Measurements from ENCODE around the gene ACVRL1.

- TF ChIP-seq CTBP1 (IDR thresholded peaks at IDR 0.05; ENCODE audit: borderline replicate concordance): no peak
- TF ChIP-seq TARDBP (IDR thresholded peaks at IDR 0.05): no peak
Measured at GRCh38 chr12:51922762-51923505, 15.6 kb downstream of the ACVRL1 start.

Data from HEK293T (cell line).